Measurements from ENCODE around the gene TM7SF3. TPM values are rescaled to one million over a fixed set of nuclear protein-coding genes. Genes with fewer than 3 reads are reported as not detected.
"Not testable (repeated sequence)": the region's sequence is repeated elsewhere in the genome, so short reads cannot be mapped to it uniquely, and the experiment has no call there.

The TM7SF3 gene
- total RNA-seq, 2 experiments from 2014 or later = 41.4 to 45.1 TPM

- H3K27ac Mint-ChIP-seq = no peak overlapping the region
- H3K36me3 Mint-ChIP-seq = peaks cover 43% of the 10 kb centered on the region
- CTCF ChIA-PET = no interaction called here
These were observed 17.3 kb upstream of the TM7SF3 start for GRCh38 chr12:27031531-27031930.

DNA sequence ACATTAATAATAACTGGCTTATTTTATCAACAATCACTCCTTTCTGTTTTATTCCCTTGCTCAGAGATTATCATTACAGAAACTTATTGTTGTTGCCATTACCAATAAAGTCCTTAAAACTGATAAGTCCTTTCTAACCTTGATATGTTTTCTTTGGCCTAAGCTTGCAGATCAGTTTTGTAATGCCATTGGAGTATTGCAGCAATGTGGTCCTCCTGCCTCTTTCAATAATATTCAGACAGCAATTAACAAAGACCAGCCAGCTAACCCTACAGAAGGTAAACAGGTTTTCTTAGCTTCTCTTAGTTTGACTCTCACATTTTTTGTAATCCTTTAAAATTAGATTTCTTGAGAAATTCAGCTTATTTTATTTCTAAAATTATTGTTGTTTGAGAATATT lies 12.1 kb upstream of the TM7SF3 start:
- CTCF ChIA-PET = interaction anchor here (0.8 kb wide), 1 partner anchor 13 kb away, joined by 3 read pairs; no protein-coding TSS in a partner anchor
- peaks cover 33% of the 10 kb centered on the region for H3K4me1 Mint-ChIP-seq

More at GRCh38 chr12:27031531-27031930, 17.3 kb upstream of the TM7SF3 start:
- DNase-seq (no peak), ATAC-seq (no peak)
- Mint-ChIP-seq H3K4me1 (no peaks in the 10 kb centered on the region), H3K27me3 (no peaks in the 10 kb centered on the region), H3K9me3 (ENCODE audit: low read depth) (no peaks in the 10 kb centered on the region), H3K4me3 (no peak overlapping the region)

DNA sequence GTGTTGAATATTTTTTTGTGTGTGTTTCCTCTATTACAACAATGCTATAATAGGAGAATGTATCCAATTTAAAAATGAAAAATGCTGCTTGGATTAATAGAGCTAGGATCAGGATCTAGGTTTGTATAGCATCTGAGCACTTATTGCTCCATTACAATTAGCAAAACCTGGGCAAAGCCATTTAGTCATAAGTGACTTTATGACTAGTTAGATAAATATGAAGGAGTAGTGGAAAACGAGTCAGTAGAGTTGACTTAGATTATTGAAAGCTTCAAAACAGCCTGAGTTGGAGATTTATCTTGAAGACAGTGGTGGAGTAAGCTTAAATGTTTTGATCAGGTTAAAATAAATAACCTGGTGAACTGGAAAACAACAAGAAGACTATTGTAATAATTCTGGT lies 10.9 kb upstream of the TM7SF3 start:
- peaks cover 30% of the 10 kb centered on the region for H3K36me3 Mint-ChIP-seq
- no peak for DNase-seq
- H3K4me1 Mint-ChIP-seq = peaks cover 33% of the 10 kb centered on the region
- no peak for ATAC-seq
- no peak overlapping the region for H3K27ac Mint-ChIP-seq
- CTCF ChIA-PET = interaction anchor here (1.8 to 5.3 kb wide), 2 partner anchors 9 to 281 kb away, joined by 7 to 31 read pairs; no protein-coding TSS in a partner anchor
- no peaks in the 10 kb centered on the region for H3K9me3 Mint-ChIP-seq (ENCODE audit: low read depth)
- peaks cover 2% of the 10 kb centered on the region for H3K27me3 Mint-ChIP-seq
- H3K4me3 Mint-ChIP-seq = no peak overlapping the region

More for the DNA sequence above, 12.1 kb upstream of the TM7SF3 start:
- DNase-seq = no peak
- no peak for ATAC-seq
- H3K36me3 Mint-ChIP-seq = peaks cover 36% of the 10 kb centered on the region
- no peaks in the 10 kb centered on the region for H3K9me3 Mint-ChIP-seq (ENCODE audit: low read depth)
- H3K27ac Mint-ChIP-seq = no peak overlapping the region
- no peak overlapping the region for H3K4me3 Mint-ChIP-seq
- H3K27me3 Mint-ChIP-seq = no peaks in the 10 kb centered on the region

DNA sequence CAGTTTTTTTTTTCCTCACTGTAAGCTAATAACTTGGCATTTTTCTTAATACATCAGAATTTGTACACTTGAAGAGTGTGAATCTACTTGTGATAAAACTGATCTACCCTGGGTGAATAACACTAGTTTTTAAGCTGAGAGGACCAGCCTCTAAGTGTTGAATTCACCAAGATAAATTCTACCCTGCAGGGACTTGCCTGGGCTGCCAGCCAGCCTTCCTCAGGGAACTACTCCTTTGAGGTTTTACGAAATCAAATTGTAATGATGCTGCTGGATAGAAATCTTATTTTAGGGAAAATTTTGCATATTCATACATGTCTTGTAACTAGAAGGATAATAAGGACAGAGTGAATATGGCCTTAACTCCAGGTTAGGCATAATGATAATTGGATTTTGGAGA lies 10.1 kb upstream of the TM7SF3 start:
- CTCF ChIA-PET = interaction anchor here (1.8 to 5.3 kb wide), 3 partner anchors 8 to 282 kb away, joined by 7 to 31 read pairs (median 11); partner anchors contain the start of gene TM7SF3
- no peak overlapping the region for H3K27ac Mint-ChIP-seq
- H3K9me3 Mint-ChIP-seq (ENCODE audit: low read depth) = no peaks in the 10 kb centered on the region
- DNase-seq = no peak
- peaks cover 2% of the 10 kb centered on the region for H3K27me3 Mint-ChIP-seq
- no peak overlapping the region for H3K4me3 Mint-ChIP-seq
- H3K4me1 Mint-ChIP-seq = peaks cover 33% of the 10 kb centered on the region
- H3K36me3 Mint-ChIP-seq = peaks cover 26% of the 10 kb centered on the region
- ATAC-seq = no peak

GRCh38 chr12:27020761-27021160 lies 6.6 kb upstream of the TM7SF3 start:
- no peak for ATAC-seq
- H3K27me3 Mint-ChIP-seq = peaks cover 2% of the 10 kb centered on the region
- no peak overlapping the region for H3K27ac Mint-ChIP-seq
- no peak overlapping the region for H3K4me3 Mint-ChIP-seq
- H3K4me1 Mint-ChIP-seq = peaks cover 45% of the 10 kb centered on the region
- CTCF ChIA-PET = interaction anchor here (1.2 to 5.3 kb wide), 2 partner anchors 122 to 285 kb away, joined by 3 to 31 read pairs; no protein-coding TSS in a partner anchor
- no peak for DNase-seq
- no peaks in the 10 kb centered on the region for H3K9me3 Mint-ChIP-seq (ENCODE audit: low read depth)
- peaks cover 8% of the 10 kb centered on the region for H3K36me3 Mint-ChIP-seq

GRCh38 chr12:27018037-27018436 lies 3.9 kb upstream of the TM7SF3 start:
- H3K4me3 Mint-ChIP-seq = no peak overlapping the region
- no peak overlapping the region for H3K27ac Mint-ChIP-seq
- ATAC-seq = no peak
- CTCF ChIA-PET = interaction anchor here (0.8 to 5.7 kb wide), 3 partner anchors 21 to 288 kb away, joined by 3 to 77 read pairs (median 9); no protein-coding TSS in a partner anchor
- H3K9me3 Mint-ChIP-seq (ENCODE audit: low read depth) = no peaks in the 10 kb centered on the region
- peaks cover 41% of the 10 kb centered on the region for H3K4me1 Mint-ChIP-seq
- H3K36me3 Mint-ChIP-seq = peaks cover 6% of the 10 kb centered on the region
- peaks cover 2% of the 10 kb centered on the region for H3K27me3 Mint-ChIP-seq
- no peak for DNase-seq

GRCh38 chr12:27017163-27017823 lies 3.1 kb upstream of the TM7SF3 start:
- not testable (repeated sequence) for DNase-seq; H3K4me3 Mint-ChIP-seq; H3K9me3 Mint-ChIP-seq (ENCODE audit: low read depth); ATAC-seq; H3K27me3 Mint-ChIP-seq; H3K36me3 Mint-ChIP-seq
- Mint-ChIP-seq H3K4me1 (peaks cover 43% of the 10 kb centered on the region), H3K27ac (peak overlapping the region; percentile 45)
- CTCF ChIA-PET = interaction anchor here (4.8 to 5.7 kb wide), 2 partner anchors 185 to 288 kb away, joined by 43 to 77 read pairs; partner anchors contain the start of gene ITPR2

- H3K27ac Mint-ChIP-seq = peak overlapping the region; percentile 94
- H3K4me1 Mint-ChIP-seq = peaks cover 50% of the 10 kb centered on the region
- DNase-seq = no peak
- peaks cover under 1% of the 10 kb centered on the region for H3K27me3 Mint-ChIP-seq
- CTCF ChIA-PET = interaction anchor here (0.7 to 5.7 kb wide), 19 partner anchors 9 to 299 kb away, joined by 3 to 77 read pairs (median 4); partner anchors contain the start of gene ITPR2
- H3K36me3 Mint-ChIP-seq = peaks cover 9% of the 10 kb centered on the region
- ATAC-seq = no peak
- no peaks in the 10 kb centered on the region for H3K9me3 Mint-ChIP-seq (ENCODE audit: low read depth)
- peak overlapping the region; percentile 91 for H3K4me3 Mint-ChIP-seq
These were observed 1.5 kb upstream of the TM7SF3 start for GRCh38 chr12:27015730-27016076.

DNA sequence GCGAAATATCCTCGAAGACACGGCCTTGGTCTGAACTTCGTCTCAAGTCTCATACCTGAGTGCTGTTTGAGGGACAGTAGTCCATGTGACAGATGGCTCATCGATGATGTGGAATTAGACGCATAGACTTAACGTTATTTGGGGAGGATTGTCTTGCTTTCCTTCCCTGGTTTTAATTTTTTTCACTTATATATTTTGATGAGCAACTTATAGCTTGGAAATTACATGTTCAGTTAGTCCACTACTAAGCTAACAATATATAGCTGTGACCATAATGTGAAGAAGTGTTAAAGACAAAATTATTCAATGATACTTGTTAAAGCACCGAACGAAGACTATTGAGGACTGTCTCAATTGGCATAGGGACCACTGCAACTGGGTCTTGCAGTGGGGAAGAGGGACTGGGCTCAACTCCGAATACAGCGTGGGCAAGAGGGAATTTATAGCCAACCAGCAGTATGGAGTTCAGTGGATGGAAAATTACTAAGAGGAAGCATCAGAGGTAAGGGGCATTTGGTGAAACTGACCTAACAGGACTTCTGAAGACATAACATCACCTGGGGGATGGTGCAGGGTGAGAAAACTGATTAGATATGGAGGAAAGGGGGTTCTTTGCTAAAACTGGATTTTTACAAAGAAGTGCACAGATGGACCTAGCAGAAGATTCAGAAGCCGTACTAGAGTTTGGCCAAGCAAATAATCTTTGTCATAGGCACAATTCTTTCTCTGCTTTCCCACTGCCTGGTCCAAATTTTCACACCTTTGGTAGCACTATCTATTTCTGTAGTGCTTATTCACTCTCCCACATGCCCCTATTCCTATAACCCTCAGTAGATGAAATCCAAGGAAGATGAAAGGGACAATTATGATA lies 910 bp upstream of the TM7SF3 start:
- Mint-ChIP-seq H3K4me3 (peak overlapping the region; percentile 91), H3K36me3 (peaks cover 14% of the 10 kb centered on the region), H3K4me1 (peaks cover 57% of the 10 kb centered on the region), H3K9me3 (ENCODE audit: low read depth) (no peaks in the 10 kb centered on the region), H3K27me3 (no peaks in the 10 kb centered on the region), H3K27ac (peak overlapping the region; percentile 94)
- DNase-seq (no peak), ATAC-seq (no peak)
- CTCF ChIA-PET = interaction anchor here (0.7 to 5.7 kb wide), 26 partner anchors 9 to 370 kb away, joined by 3 to 77 read pairs (median 4); partner anchors contain the start of gene ITPR2

DNA sequence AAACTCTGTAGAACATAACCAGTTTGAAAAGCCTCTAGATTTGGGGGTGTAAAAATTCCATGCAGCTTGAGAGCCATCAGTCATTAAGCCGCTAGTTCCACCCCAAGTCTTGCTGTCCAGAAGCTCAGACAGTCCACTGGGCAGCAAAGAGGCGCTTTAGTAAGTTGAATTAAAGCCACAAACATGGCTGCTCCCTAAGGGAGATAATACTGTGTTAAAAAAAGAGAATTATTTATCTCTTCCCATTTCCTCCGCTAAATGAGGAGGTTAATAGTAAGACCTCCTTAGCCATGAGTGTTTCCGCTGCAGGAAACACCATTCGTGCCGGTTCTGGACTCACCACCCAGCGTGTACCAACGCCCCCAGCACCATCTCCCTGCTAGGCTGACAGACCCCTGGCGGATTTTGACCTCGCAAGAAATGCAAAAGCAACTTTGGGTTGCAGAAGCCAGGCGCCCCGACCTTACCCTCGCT lies 536 bp downstream of the TM7SF3 start:
- H3K4me3 Mint-ChIP-seq = peak overlapping the region; percentile 91
- H3K9me3 Mint-ChIP-seq (ENCODE audit: low read depth) = no peaks in the 10 kb centered on the region
- DNase-seq (peak; percentile 63), ATAC-seq (peak; percentile 16)
- H3K27ac Mint-ChIP-seq = peak overlapping the region; percentile 94
- no peaks in the 10 kb centered on the region for H3K27me3 Mint-ChIP-seq
- H3K4me1 Mint-ChIP-seq = peaks cover 61% of the 10 kb centered on the region
- peaks cover 16% of the 10 kb centered on the region for H3K36me3 Mint-ChIP-seq
- CTCF ChIA-PET = interaction anchor here (0.7 to 5.7 kb wide), 29 partner anchors 8 to 552 kb away, joined by 3 to 77 read pairs (median 4); partner anchors contain the start of genes ITPR2 and MED21

DNA sequence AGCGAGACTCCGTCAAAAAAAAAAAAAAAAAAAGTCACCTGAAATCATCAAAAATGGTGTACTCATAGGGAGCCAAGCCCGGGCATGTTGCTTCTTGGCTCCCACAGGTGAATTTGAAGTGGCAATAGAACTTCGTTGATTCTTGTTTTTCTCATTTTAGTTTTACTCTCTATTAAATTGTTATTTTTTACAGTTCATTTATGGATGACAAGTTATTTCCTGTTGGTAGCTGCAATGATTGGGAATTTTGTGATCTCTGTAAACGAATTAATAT lies 1.3 kb downstream of the TM7SF3 start:
- DNase-seq (no peak), ATAC-seq (no peak)
- CTCF ChIA-PET = interaction anchor here (0.7 to 5.7 kb wide), 13 partner anchors 10 to 551 kb away, joined by 3 to 77 read pairs (median 8); partner anchors contain the start of gene ITPR2
- Mint-ChIP-seq H3K36me3 (peaks cover 22% of the 10 kb centered on the region), H3K27me3 (no peaks in the 10 kb centered on the region), H3K9me3 (ENCODE audit: low read depth) (no peaks in the 10 kb centered on the region), H3K27ac (peak overlapping the region; percentile 94), H3K4me3 (peak overlapping the region; percentile 91), H3K4me1 (peaks cover 66% of the 10 kb centered on the region)

- peak overlapping the region; percentile 19 for H3K27ac Mint-ChIP-seq
- DNase-seq = no peak
- no peak for ATAC-seq
- CTCF ChIA-PET = interaction anchor here (0.7 to 5.7 kb wide), 10 partner anchors 10 to 311 kb away, joined by 3 to 77 read pairs (median 14); partner anchors contain the start of gene ITPR2
- H3K4me3 Mint-ChIP-seq = peak overlapping the region; percentile 91
- no peaks in the 10 kb centered on the region for H3K27me3 Mint-ChIP-seq
- H3K36me3 Mint-ChIP-seq = peaks cover 22% of the 10 kb centered on the region
- H3K4me1 Mint-ChIP-seq = peaks cover 63% of the 10 kb centered on the region
- H3K9me3 Mint-ChIP-seq (ENCODE audit: low read depth) = no peaks in the 10 kb centered on the region
These were observed 1.8 kb downstream of the TM7SF3 start for GRCh38 chr12:27012239-27012981.

Measured in activated CD8-positive, alpha-beta memory T cell treated with anti-CD3 and anti-CD28 coated beads, Interleukin-2, amount 10 ng/mL, durations not matched to agents 7 days and 5 days (primary cell).